Upper lobe of left lung (tissue), 4 donors: Measurements from ENCODE around the gene SLC5A11.

ENCODE experiments used
- EP300 ChIP-seq, 4 donors: sonication (generic); formaldehyde crosslinking; IDR thresholded peaks; one replicate each; pipeline ENCODE4 v1.5.1; 2017; ENCODE audit warnings: antibody characterized with exemption in 4 of 4, control low read depth in 2 of 4
- POLR2A ChIP-seq, 4 donors: fragments of 450-650 bp; IDR thresholded peaks; one replicate each; pipeline ENCODE4 v1.5.1; 2016 to 2017; ENCODE audit warnings: antibody characterized with exemption in 4 of 4, mild to moderate bottlenecking in 2 of 4
- POLR2AphosphoS5 ChIP-seq, 2 donors: sonication (generic); formaldehyde crosslinking; IDR thresholded peaks; one replicate each; pipeline ENCODE4 v1.5.1; 2017; ENCODE audit warnings: antibody characterized with exemption in 2 of 2
- TF ChIP-seq, protein P1 (sequence below), 6 experiments: fragments of 450-650 bp in 4 of 6; fragments of 200-600 bp in 2 of 6; sonication (generic) in 2 of 6; IDR thresholded peaks; one replicate each; pipeline ENCODE4 v1.5.1; 2016 to 2019; ENCODE audit warnings: antibody characterized with exemption in 6 of 6

DNA sequence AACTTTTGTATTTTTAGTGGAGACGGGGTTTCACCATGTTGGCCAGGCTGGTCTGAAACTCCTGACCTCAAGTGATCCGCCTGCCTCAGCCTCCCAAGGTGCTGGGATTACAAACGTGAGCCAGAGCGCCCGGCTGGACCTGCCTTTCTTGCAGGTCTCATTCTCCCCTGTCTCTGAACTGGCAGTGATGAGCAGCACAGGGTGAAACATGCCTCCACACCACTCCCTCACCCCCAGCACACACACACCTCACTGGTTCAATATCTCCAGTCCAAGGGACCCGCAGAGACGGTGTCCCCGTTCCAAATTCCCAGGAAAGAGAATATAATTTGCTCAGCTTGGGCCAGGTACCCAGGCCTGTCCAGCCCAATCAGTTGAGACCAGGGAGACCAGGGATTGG, 23.3 kb downstream of the SLC5A11 start:
- TF ChIP-seq, protein P1, sequence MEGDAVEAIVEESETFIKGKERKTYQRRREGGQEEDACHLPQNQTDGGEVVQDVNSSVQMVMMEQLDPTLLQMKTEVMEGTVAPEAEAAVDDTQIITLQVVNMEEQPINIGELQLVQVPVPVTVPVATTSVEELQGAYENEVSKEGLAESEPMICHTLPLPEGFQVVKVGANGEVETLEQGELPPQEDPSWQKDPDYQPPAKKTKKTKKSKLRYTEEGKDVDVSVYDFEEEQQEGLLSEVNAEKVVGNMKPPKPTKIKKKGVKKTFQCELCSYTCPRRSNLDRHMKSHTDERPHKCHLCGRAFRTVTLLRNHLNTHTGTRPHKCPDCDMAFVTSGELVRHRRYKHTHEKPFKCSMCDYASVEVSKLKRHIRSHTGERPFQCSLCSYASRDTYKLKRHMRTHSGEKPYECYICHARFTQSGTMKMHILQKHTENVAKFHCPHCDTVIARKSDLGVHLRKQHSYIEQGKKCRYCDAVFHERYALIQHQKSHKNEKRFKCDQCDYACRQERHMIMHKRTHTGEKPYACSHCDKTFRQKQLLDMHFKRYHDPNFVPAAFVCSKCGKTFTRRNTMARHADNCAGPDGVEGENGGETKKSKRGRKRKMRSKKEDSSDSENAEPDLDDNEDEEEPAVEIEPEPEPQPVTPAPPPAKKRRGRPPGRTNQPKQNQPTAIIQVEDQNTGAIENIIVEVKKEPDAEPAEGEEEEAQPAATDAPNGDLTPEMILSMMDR (IDR thresholded peaks at IDR 0.05): no peak
- no peak for TF ChIP-seq POLR2AphosphoS5 (IDR thresholded peaks at IDR 0.05)
- TF ChIP-seq EP300 (IDR thresholded peaks at IDR 0.05): no peak
- TF ChIP-seq POLR2A (IDR thresholded peaks at IDR 0.05): no peak
